Brain microvascular endothelial cell (primary cell): Measurements from ENCODE around the gene CCS.

Source experiments
- DNase-seq: peaks from one replicate; pipeline ENCODE4 v3.0.0-alpha.2; 2020
- H3K27ac ChIP-seq: fragments of 250-450 bp; sonication (Bioruptor Pico); 2 replicates; pipeline ENCODE4 v1.5.1; 2020; ENCODE audit warnings: mild to moderate bottlenecking, moderate library complexity
- H3K27me3 ChIP-seq: fragments of 250-450 bp; sonication (Bioruptor Pico); replicated peaks from 2 replicates; pipeline ENCODE4 v1.5.1; 2020; ENCODE audit warnings: mild to moderate bottlenecking
- H3K36me3 ChIP-seq: fragments of 250-450 bp; sonication (Bioruptor Pico); replicated peaks from 2 replicates; pipeline ENCODE4 v1.5.1; 2020; ENCODE audit warnings: mild to moderate bottlenecking
- H3K4me3 ChIP-seq: 2 replicates; pipeline ENCODE4 v1.5.1; 2011; ENCODE audit warnings: low read depth, mild to moderate bottlenecking, control low read depth, low read length, moderate library complexity
- in situ Hi-C: cut with HindIII; loops from 2 replicates; pipeline ENCODE4 v1.10.0; 2017; ENCODE audit warnings: low sequenced_read_pairs, low pct_ligation_motif_present
- TF ChIP-seq, protein P1 (sequence below): IDR thresholded peaks from 2 replicates; pipeline ENCODE4 v1.5.1; 2011; ENCODE audit warnings: low read depth, mild to moderate bottlenecking, moderate library complexity, low read length, control low read depth, inconsistent platforms; ENCODE audit errors: missing control alignments

The CCS gene

GRCh38 chr11:66591175-66591574 is 1.8 kb upstream of the CCS start:
- DNase-seq, result no peak
- Histone ChIP-seq H3K27me3 (no peaks in the 10 kb centered on the region), H3K4me3 (no peak overlapping the region), H3K36me3 (no peaks in the 10 kb centered on the region), H3K27ac (no peak overlapping the region)
- in situ Hi-C loops, result no loop called here
- TF ChIP-seq, protein P1, sequence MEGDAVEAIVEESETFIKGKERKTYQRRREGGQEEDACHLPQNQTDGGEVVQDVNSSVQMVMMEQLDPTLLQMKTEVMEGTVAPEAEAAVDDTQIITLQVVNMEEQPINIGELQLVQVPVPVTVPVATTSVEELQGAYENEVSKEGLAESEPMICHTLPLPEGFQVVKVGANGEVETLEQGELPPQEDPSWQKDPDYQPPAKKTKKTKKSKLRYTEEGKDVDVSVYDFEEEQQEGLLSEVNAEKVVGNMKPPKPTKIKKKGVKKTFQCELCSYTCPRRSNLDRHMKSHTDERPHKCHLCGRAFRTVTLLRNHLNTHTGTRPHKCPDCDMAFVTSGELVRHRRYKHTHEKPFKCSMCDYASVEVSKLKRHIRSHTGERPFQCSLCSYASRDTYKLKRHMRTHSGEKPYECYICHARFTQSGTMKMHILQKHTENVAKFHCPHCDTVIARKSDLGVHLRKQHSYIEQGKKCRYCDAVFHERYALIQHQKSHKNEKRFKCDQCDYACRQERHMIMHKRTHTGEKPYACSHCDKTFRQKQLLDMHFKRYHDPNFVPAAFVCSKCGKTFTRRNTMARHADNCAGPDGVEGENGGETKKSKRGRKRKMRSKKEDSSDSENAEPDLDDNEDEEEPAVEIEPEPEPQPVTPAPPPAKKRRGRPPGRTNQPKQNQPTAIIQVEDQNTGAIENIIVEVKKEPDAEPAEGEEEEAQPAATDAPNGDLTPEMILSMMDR, result no peak

GRCh38 chr11:66593303-66593635 is 284 bp downstream of the CCS start:
- TF ChIP-seq, protein P1, result no peak
- Histone ChIP-seq H3K27me3 (no peaks in the 10 kb centered on the region), H3K4me3 (peak overlapping the region; percentile 70), H3K36me3 (no peaks in the 10 kb centered on the region), H3K27ac (peak overlapping the region; percentile 30)
- DNase-seq, result no peak
- in situ Hi-C loops, result no loop called here

- DNase-seq, result no peak
- Histone ChIP-seq H3K36me3 (no peaks in the 10 kb centered on the region), H3K4me3 (peak overlapping the region; percentile 70), H3K27me3 (no peaks in the 10 kb centered on the region), H3K27ac (no peak overlapping the region)
- TF ChIP-seq, protein P1, result no peak
- in situ Hi-C loops, result no loop called here
These were observed 665 bp downstream of the CCS start for GRCh38 chr11:66593650-66594049.

GRCh38 chr11:66595245-66595904 is 2.4 kb downstream of the CCS start:
- Histone ChIP-seq H3K27ac (no peak overlapping the region), H3K36me3 (peaks cover 9% of the 10 kb centered on the region), H3K4me3 (no peak overlapping the region), H3K27me3 (no peaks in the 10 kb centered on the region)
- TF ChIP-seq, protein P1, result no peak
- in situ Hi-C loops, result no loop called here
- no peak for DNase-seq

DNA sequence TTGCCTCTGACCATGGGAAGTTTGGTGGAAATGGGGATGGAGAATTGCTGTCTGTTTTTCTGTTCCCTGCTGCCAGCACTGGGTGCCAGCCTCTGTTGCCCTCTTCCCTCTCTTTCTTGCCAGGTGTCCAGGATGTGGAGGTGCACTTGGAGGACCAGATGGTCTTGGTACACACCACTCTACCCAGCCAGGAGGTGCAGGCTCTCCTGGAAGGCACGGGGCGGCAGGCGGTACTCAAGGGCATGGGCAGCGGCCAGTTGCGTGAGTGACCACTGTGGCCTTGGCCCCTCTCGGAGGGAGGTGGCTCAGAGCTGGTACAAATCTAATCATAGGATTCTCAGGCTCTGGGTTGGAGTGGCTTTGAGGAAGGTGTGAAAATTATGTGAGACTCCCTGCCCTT is 6.0 kb downstream of the CCS start:
- TF ChIP-seq, protein P1, result no peak
- in situ Hi-C loops, result no loop called here
- Histone ChIP-seq H3K4me3 (no peak overlapping the region), H3K27me3 (no peaks in the 10 kb centered on the region), H3K36me3 (peaks cover 12% of the 10 kb centered on the region), H3K27ac (no peak overlapping the region)
- no peak for DNase-seq

DNA sequence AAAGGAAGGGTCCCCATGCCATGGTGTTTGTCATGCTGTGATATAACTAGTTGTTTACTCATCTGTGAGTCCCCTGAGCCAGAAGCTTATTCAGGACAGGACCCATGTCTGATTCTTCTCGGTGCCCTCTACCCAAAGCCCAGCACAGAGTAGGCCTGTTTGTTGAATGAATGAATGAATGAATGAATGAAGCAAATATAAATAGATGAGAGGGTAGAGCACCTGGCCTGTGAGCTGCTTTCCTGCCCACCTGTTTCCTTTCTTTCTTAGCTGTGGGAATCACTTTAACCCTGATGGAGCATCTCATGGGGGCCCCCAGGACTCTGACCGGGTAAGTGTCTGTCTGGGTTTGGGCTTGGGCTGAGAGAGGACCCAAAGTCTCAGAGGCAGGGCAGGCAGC is 7.2 kb downstream of the CCS start:
- in situ Hi-C loops, result no loop called here
- peaks cover 16% of the 10 kb centered on the region for H3K36me3 ChIP-seq
- DNase-seq, result no peak
- H3K4me3 ChIP-seq, result no peak overlapping the region
- no peaks in the 10 kb centered on the region for H3K27me3 ChIP-seq
- TF ChIP-seq, protein P1, result no peak
- no peak overlapping the region for H3K27ac ChIP-seq
